ENCODE measurements around the gene IRF2BP2.

Gene IRF2BP2

GRCh38 chr1:234644928-234645327 lies 35.0 kb upstream of the IRF2BP2 start:
- no peaks in the 10 kb centered on the region for H3K79me2 ChIP-seq (ENCODE audit: insufficient read depth, low read length)
- H4K20me1 ChIP-seq (ENCODE audit: low read depth, low read length): no peaks in the 10 kb centered on the region
- no peaks in the 10 kb centered on the region for H3K9me3 ChIP-seq (ENCODE audit: insufficient read depth, low read length)
- H2AFZ ChIP-seq (ENCODE audit: low read depth, low read length, severe bottlenecking): no peak overlapping the region
- no peak overlapping the region for H3K9ac ChIP-seq (ENCODE audit: low read length)
- H3K27me3 ChIP-seq (ENCODE audit: low read length): no peaks in the 10 kb centered on the region
- H3K4me3 ChIP-seq (ENCODE audit: insufficient read depth, low read length, poor library complexity, severe bottlenecking): no peak overlapping the region
- no peak overlapping the region for H3K4me2 ChIP-seq (ENCODE audit: low read depth, low read length, poor library complexity, severe bottlenecking)
- no peak overlapping the region for H3K27ac ChIP-seq (ENCODE audit: low read depth, low read length)
- no peaks in the 10 kb centered on the region for H3K9me2 ChIP-seq (replicated peaks; ENCODE audit: insufficient read depth, low read length)
- TF ChIP-seq EZH2phosphoT487 (conservative IDR thresholded peaks at IDR 0.05; ENCODE audit: low read length) (no peak), CTCF (IDR thresholded peaks at IDR 0.05; ENCODE audit: insufficient read depth, low read length, poor library complexity, severe bottlenecking) (no peak)
- H3F3A ChIP-seq (ENCODE audit: insufficient read depth): no peaks in the 10 kb centered on the region
- H3K36me3 ChIP-seq (ENCODE audit: low read length): no peaks in the 10 kb centered on the region

- Histone ChIP-seq H3K27me3 (ENCODE audit: low read length) (no peaks in the 10 kb centered on the region), H2AFZ (ENCODE audit: low read depth, low read length, severe bottlenecking) (no peak overlapping the region), H3K4me3 (ENCODE audit: insufficient read depth, low read length, poor library complexity, severe bottlenecking) (no peak overlapping the region), H3K9me3 (ENCODE audit: insufficient read depth, low read length) (no peaks in the 10 kb centered on the region), H3K79me2 (ENCODE audit: insufficient read depth, low read length) (no peaks in the 10 kb centered on the region), H3K27ac (ENCODE audit: low read depth, low read length) (no peak overlapping the region), H3K4me2 (ENCODE audit: low read depth, low read length, poor library complexity, severe bottlenecking) (no peak overlapping the region), H3F3A (ENCODE audit: insufficient read depth) (no peaks in the 10 kb centered on the region), H3K36me3 (ENCODE audit: low read length) (no peaks in the 10 kb centered on the region), H4K20me1 (ENCODE audit: low read depth, low read length) (no peaks in the 10 kb centered on the region), H3K9ac (ENCODE audit: low read length) (no peak overlapping the region), H3K9me2 (replicated peaks; ENCODE audit: insufficient read depth, low read length) (no peaks in the 10 kb centered on the region)
- TF ChIP-seq EZH2phosphoT487 (conservative IDR thresholded peaks at IDR 0.05; ENCODE audit: low read length) (no peak), CTCF (IDR thresholded peaks at IDR 0.05; ENCODE audit: insufficient read depth, low read length, poor library complexity, severe bottlenecking) (no peak)
Observed at GRCh38 chr1:234643850-234644134, 33.8 kb upstream of the IRF2BP2 start.

- H2AFZ ChIP-seq (ENCODE audit: low read depth, low read length, severe bottlenecking): no peak overlapping the region
- TF ChIP-seq EZH2phosphoT487 (conservative IDR thresholded peaks at IDR 0.05; ENCODE audit: low read length): no peak
- TF ChIP-seq CTCF (IDR thresholded peaks at IDR 0.05; ENCODE audit: insufficient read depth, low read length, poor library complexity, severe bottlenecking): no peak
Observed at GRCh38 chr1:234643111-234643849, 33.3 kb upstream of the IRF2BP2 start.

More at GRCh38 chr1:234643111-234643849, 33.3 kb upstream of the IRF2BP2 start:
- Histone ChIP-seq H3K9me2 (replicated peaks; ENCODE audit: insufficient read depth, low read length) (no peaks in the 10 kb centered on the region), H3K4me3 (ENCODE audit: insufficient read depth, low read length, poor library complexity, severe bottlenecking) (no peak overlapping the region), H3K79me2 (ENCODE audit: insufficient read depth, low read length) (no peaks in the 10 kb centered on the region), H3K27ac (ENCODE audit: low read depth, low read length) (no peak overlapping the region), H3F3A (ENCODE audit: insufficient read depth) (no peaks in the 10 kb centered on the region), H3K9me3 (ENCODE audit: insufficient read depth, low read length) (no peaks in the 10 kb centered on the region), H3K9ac (ENCODE audit: low read length) (no peak overlapping the region), H3K36me3 (ENCODE audit: low read length) (no peaks in the 10 kb centered on the region), H4K20me1 (ENCODE audit: low read depth, low read length) (no peaks in the 10 kb centered on the region), H3K27me3 (ENCODE audit: low read length) (no peaks in the 10 kb centered on the region), H3K4me2 (ENCODE audit: low read depth, low read length, poor library complexity, severe bottlenecking) (no peak overlapping the region)
